Activated CD8-positive, alpha-beta memory T cell treated with anti-CD3 and anti-CD28 coated beads, Interleukin-2, amount 50 U/mL, for 24 hours (primary cell): ENCODE measurements around the gene BRCA1.
"Not testable (repeated sequence)": the region's sequence is repeated elsewhere in the genome, so short reads cannot be mapped to it uniquely, and the experiment has no call there.

Experiments
- DNase-seq: peaks from one replicate; pipeline ENCODE4 v3.0.0-alpha.2; 2020; ENCODE audit errors: extremely low read depth

BRCA1 gene

DNA sequence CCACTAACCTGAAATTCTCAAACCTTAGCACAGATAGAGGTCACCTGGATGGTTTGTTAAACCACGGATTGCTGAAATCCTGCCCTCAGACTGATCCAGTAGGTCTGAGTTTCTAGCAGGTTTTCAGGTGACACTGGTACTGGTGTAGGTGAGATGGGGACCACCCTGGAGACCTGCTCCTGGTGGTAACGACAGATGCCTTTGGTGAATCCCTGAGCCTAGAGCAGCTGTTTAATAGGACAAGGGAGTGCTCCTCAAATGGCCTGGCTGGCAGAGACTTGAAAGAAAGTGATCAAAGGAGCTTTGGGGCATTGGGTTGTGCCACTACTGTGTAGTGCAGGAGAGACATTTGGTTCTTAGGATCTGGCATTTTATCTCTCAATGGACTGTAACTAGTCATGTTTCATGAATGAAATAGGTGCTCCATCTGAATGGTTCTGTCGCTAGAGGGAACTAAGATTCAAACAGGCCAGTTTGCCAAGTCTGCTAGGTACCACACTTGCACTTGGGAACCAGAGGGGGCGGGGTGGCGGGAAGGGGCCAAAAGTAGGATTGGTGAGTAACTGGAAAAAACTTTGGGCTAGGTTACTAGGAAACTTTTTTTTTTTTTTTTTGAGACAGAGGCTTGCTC, 121.5 kb downstream of the BRCA1 start:
- DNase-seq, result no peak

DNA sequence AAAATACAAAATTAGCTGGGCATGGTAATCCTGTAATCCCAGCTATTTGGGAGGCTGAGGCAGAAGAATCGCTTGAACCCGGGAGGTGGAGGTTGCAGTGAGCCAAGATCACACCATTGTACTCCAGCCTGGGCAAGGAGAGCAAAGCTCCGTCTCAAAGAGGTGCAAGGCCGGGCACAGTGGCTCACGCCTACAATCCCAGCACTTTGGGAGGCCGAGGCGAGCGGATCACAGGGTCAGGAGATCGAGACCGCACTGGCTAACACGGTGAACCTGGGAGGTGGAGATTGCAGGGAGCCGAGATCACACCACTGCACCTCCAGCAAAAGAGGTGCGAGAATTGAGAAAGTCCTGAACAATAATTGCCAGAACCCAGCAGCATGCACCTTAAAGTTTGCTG, 124.3 kb downstream of the BRCA1 start:
- not testable (repeated sequence) for DNase-seq

DNA sequence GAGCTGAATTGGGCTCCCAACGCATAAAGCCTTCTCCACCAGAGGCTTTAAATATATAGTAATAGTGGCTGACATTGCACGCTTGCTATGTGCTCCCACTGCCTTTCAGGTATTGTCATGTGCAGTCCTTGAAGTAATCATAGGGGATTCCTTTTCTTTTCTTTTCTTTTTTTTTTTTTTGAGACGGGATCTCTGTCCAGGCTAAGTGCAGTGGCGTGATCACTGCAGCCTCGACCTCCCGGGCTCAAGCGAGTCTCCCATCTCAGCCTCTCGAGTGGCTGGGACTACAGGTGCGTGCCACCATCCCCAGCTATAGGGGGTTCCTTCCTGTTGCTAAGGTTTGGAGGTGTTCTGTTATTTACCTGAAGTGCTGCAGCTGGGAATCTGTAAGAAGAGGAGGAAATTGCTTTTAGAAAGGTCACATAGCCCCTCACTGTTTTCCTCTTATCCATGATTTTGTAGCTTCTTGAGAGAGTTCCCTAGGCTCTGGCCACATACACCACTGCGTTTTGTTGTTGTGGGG, 126.1 kb downstream of the BRCA1 start:
- DNase-seq, result no peak

DNA sequence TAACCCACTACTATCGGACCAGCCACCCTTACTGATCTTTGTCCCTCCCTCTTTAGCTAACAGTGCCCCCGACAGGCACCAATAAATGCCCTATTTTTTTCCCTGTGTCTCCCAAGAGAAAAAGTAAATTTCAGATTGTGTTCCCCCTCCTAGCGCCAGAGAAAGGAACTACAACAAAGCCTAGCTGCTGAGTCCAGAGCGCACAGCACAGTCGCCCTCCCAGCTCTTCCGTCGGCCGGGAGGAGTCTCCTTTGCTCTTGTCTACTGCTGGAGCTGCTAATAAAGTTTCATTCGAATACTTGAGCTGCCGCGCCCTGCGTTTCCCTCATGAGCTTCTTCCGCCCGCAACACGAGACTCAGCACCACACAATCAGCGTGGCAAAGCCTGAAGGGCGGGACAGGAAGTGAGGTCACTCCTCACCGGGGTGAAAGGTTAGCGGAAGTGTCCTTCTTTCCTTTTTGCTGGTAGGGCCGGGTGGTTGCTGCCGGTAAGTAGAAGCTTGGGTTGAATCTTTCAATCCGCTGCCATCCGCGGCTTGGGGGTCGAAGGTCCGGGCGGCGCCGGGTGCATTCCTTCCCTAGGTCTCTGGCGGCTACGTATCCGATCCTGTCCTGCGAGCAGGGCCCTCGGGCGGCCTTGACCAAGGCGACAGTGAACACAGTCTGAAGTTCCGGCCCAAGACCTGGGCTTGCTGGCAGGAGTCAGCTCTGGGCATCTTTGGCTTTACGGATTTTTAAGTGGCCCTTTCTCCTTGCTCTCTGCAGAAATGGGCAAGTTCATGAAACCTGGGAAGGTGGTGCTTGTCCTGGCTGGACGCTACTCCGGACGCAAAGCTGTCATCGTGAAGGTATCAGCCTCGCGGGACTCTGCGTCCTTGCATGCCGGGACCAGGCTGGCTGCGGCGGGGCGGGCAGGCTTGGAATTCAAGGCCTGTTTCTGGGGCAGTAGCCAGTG, 126.9 kb downstream of the BRCA1 start, which contains the start of gene RPL27:
RPL27 (plus strand) TSS at position 436 of the 955 bp plus-strand sequence; CDS start at position 768, 332 bp downstream.
- peak; percentile 96 for DNase-seq

DNA sequence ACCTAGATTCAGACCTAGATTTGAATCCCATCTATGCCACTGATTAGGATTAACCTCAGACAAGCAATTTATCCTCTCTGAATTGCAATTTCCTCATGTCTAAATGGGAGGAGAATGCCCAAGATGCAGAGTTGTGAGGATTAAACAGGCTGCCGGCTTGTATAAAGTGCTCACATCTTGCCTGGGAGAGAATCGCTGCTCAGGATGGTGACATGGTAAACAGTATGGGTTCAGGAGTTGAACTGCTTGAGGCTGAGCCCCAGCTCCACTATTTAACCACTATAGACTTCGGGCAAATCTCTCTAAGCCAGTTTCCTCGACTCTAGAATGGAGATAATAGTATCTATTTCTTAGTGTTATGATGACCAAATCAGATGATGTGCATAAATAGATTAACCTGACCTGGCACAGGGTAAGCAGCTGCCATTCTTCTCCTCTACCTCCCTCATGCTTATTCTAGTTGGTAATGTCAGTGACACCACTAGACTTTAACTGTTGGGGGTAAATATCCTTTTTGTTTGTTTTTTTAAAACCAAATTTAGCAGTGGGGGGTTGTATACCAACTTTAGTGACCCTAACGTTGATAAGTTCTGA, 127.7 kb downstream of the BRCA1 start:
- DNase-seq, result no peak
